Stomach smooth muscle (tissue), 2 donors: Measurements from ENCODE around the gene LRRC23.
"Not testable (repeated sequence)": the region's sequence is repeated elsewhere in the genome, so short reads cannot be mapped to it uniquely, and the experiment has no call there.

Source experiments
- H3K27ac ChIP-seq: one replicate; pipeline ENCODE4 v1.7.0; 2013; ENCODE audit warnings: mild to moderate bottlenecking, low read length, inconsistent platforms
- H3K27me3 ChIP-seq, 2 donors: one replicate each; pipeline ENCODE4 v1.7.0; 2013; ENCODE audit warnings: low read length in 2 of 2; ENCODE audit not compliant: insufficient read depth in 2 of 2, control insufficient read depth in 1 of 2
- H3K36me3 ChIP-seq, 2 donors: one replicate each; pipeline ENCODE4 v1.7.0; 2013; ENCODE audit warnings: low read length in 2 of 2; ENCODE audit not compliant: control insufficient read depth in 2 of 2, insufficient read depth in 2 of 2
- H3K4me1 ChIP-seq: one replicate; pipeline ENCODE4 v1.7.0; 2013; ENCODE audit warnings: low read length; ENCODE audit not compliant: control insufficient read depth, insufficient read depth
- H3K4me3 ChIP-seq, 2 donors: one replicate each; pipeline ENCODE4 v1.7.0; 2013; ENCODE audit warnings: low read length in 2 of 2
- H3K9ac ChIP-seq, 2 donors: one replicate each; pipeline ENCODE4 v1.7.0; 2013; ENCODE audit warnings: low read length in 2 of 2, mild to moderate bottlenecking in 1 of 2
- H3K9me3 ChIP-seq, 2 donors: one replicate each; pipeline ENCODE4 v1.7.0; 2013; ENCODE audit warnings: low read length in 2 of 2; ENCODE audit not compliant: control insufficient read depth in 2 of 2
- donor health status: healthy.
- donor health status: Pancreatic carcinoma.

The LRRC23 gene

GRCh38 chr12:6866920-6867412, 37.7 kb upstream of the LRRC23 start:
- H3K27ac ChIP-seq = peak overlapping the region; percentile 97
- H3K36me3 ChIP-seq = peaks cover 26 to 44% of the 10 kb centered on the region in 2 donors

GRCh38 chr12:6867413-6868210, 37.0 kb upstream of the LRRC23 start, which contains the start of gene TPI1:
TSS of gene TPI1 (plus strand) at chr12:6867531. CDS start at chr12:6867567, 36 bp downstream.
- peak within 1 kb of the TSS; percentile 88 to 94 for H3K9ac ChIP-seq
- peaks cover 26 to 40% of the 10 kb centered on the region in 2 donors for H3K36me3 ChIP-seq
- H3K9me3 ChIP-seq = no peaks in the 10 kb centered on the region
- H3K4me1 ChIP-seq = peaks cover 45% of the 10 kb centered on the region
- H3K27ac ChIP-seq = peak within 1 kb of the TSS; percentile 97
- peak within 1 kb of the TSS; percentile 86 to 92 for H3K4me3 ChIP-seq
- H3K27me3 ChIP-seq = no peaks in the 10 kb centered on the region

More at GRCh38 chr12:6866920-6867412, 37.7 kb upstream of the LRRC23 start:
- Histone ChIP-seq H3K4me1 (peaks cover 39% of the 10 kb centered on the region), H3K9me3 (no peaks in the 10 kb centered on the region), H3K9ac (peak overlapping the region; percentile 84 to 94), H3K4me3 (peak overlapping the region; percentile 80 to 92), H3K27me3 (no peaks in the 10 kb centered on the region)

- H3K9ac ChIP-seq = peak overlapping the region; percentile 87 to 88
- H3K27ac ChIP-seq = peak overlapping the region; percentile 97
- no peaks in the 10 kb centered on the region for H3K27me3 ChIP-seq
- peaks cover 20 to 32% of the 10 kb centered on the region in 2 donors for H3K36me3 ChIP-seq
- H3K4me3 ChIP-seq = peak overlapping the region; percentile 86 to 92
- no peaks in the 10 kb centered on the region for H3K9me3 ChIP-seq
- peaks cover 47% of the 10 kb centered on the region for H3K4me1 ChIP-seq
Observed at GRCh38 chr12:6868211-6869048, 36.2 kb upstream of the LRRC23 start.

GRCh38 chr12:6869049-6870021, 35.3 kb upstream of the LRRC23 start:
- Histone ChIP-seq H3K4me1 (peaks cover 52% of the 10 kb centered on the region), H3K9ac (peak overlapping the region; percentile 87 to 88), H3K4me3 (peak overlapping the region; percentile 86 to 92), H3K27me3 (no peaks in the 10 kb centered on the region), H3K9me3 (no peaks in the 10 kb centered on the region), H3K36me3 (peaks cover 16 to 30% of the 10 kb centered on the region in 2 donors), H3K27ac (peak overlapping the region; percentile 37)

GRCh38 chr12:6870304-6870703, 34.3 kb upstream of the LRRC23 start:
- H3K27ac ChIP-seq, H3K9me3 ChIP-seq, H3K27me3 ChIP-seq, H3K9ac ChIP-seq, H3K4me3 ChIP-seq: not testable (repeated sequence)
- H3K36me3 ChIP-seq = peaks cover 11 to 23% of the 10 kb centered on the region in 2 donors
- peaks cover 52% of the 10 kb centered on the region for H3K4me1 ChIP-seq

- Histone ChIP-seq H3K27me3 (no peaks in the 10 kb centered on the region), H3K9ac (peak overlapping the region; percentile 71 to 90), H3K4me1 (peaks cover 51% of the 10 kb centered on the region), H3K27ac (peak overlapping the region; percentile 37), H3K9me3 (no peaks in the 10 kb centered on the region), H3K4me3 (peak overlapping the region; percentile 91), H3K36me3 (peaks cover 9 to 18% of the 10 kb centered on the region in 2 donors)
Observed at GRCh38 chr12:6871052-6871957, 33.3 kb upstream of the LRRC23 start.

- Histone ChIP-seq H3K36me3 (peaks cover 9 to 19% of the 10 kb centered on the region in 2 donors), H3K4me3 (peak overlapping the region; percentile 91), H3K27ac (peak overlapping the region; percentile 77), H3K4me1 (peaks cover 43% of the 10 kb centered on the region), H3K9ac (peak overlapping the region; percentile 84 to 90), H3K9me3 (no peaks in the 10 kb centered on the region), H3K27me3 (no peaks in the 10 kb centered on the region)
Observed at GRCh38 chr12:6872073-6873048, 32.3 kb upstream of the LRRC23 start.

GRCh38 chr12:6873094-6874014, 31.3 kb upstream of the LRRC23 start, which contains the start of gene SPSB2:
TSS of gene SPSB2 (minus strand) at chr12:6873303. CDS start at chr12:6872901, 402 bp downstream.
- H3K27me3 ChIP-seq = no peaks in the 10 kb centered on the region
- peaks cover 41% of the 10 kb centered on the region for H3K4me1 ChIP-seq
- H3K9ac ChIP-seq = peak within 1 kb of the TSS; percentile 84 to 90
- peak within 1 kb of the TSS; percentile 77 for H3K27ac ChIP-seq
- H3K36me3 ChIP-seq = peaks cover 9 to 19% of the 10 kb centered on the region in 2 donors
- peak within 1 kb of the TSS; percentile 91 for H3K4me3 ChIP-seq
- H3K9me3 ChIP-seq = no peaks in the 10 kb centered on the region
